NCI-H345 treated with DMSO at 0.1 percent for 48 hours (cell line): Measurements from ENCODE around the gene OR52I1.
A peak's percentile ranks its signal among the peaks of the same experiment; 100 is the strongest.

Source experiments
- DNase-seq: peaks from one replicate; lab custom pipeline; 2025; ENCODE audit not compliant: unreplicated experiment; lab: John Stamatoyannopoulos, UW

OR52I1 gene, protein sequence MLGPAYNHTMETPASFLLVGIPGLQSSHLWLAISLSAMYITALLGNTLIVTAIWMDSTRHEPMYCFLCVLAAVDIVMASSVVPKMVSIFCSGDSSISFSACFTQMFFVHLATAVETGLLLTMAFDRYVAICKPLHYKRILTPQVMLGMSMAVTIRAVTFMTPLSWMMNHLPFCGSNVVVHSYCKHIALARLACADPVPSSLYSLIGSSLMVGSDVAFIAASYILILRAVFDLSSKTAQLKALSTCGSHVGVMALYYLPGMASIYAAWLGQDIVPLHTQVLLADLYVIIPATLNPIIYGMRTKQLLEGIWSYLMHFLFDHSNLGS

DNA sequence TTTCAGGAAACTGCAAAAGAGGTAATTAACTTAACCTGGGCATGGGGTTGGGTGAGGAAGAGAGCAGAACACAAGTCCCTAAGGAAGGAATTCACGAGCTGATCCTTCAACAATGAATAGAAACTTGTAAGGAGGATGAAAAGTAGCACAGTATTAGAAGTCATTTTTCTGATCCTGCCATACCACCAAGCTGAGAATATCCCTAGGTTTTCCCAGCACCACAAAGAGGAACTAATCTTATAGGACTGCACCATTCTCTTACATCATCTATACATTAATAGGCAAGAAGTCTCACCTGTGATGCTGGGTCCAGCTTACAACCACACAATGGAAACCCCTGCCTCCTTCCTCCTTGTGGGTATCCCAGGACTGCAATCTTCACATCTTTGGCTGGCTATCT, at the start of gene OR52I1:
Gene OR52I1, plus strand, starts transcription at position 301 of the 400 bp plus-strand sequence. Its CDS starts 0 bp downstream, at position 301.
- DNase-seq, result no peak

DNA sequence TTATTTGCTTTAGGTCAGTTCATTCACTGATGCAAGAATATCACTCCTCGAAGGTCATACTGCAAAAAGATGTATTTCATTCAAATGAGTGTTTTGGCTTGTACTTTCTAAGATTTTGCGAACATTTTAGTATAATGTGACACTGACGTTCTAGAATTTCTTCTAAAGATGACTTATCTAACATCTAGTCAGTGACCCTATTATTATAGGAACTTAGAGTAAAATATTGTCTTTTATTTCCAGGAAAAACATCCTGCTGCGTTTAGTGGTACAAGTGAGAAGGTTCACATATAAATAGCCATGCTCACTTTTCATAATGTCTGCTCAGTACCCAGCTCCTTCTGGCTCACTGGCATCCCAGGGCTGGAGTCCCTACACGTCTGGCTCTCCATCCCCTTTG, 48.9 kb upstream of the OR52I1 start, which contains the start of gene OR52M1:
Gene OR52M1, plus strand, starts transcription at position 301 of the 400 bp plus-strand sequence. Its CDS starts 0 bp downstream, at position 301.
- no peak for DNase-seq

DNA sequence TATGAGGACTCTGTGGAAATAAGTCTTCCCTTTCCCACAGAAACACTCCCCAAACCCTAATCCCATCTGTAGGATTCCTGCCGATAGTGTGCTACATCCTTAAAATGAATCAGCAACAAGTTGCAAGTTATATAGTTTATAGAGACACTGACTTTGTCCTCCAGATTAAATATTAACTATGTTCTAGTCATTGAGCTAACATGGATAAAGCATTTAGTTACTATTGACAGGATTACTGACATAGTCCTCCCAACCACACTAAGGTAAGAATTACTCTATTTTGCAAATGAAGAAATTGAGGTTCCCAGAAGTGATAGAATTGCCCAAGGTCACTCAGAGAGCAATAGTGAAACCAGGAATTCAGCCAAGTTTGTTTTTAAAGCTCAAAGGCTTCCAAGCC, 47.0 kb upstream of the OR52I1 start:
- no peak for DNase-seq

DNA sequence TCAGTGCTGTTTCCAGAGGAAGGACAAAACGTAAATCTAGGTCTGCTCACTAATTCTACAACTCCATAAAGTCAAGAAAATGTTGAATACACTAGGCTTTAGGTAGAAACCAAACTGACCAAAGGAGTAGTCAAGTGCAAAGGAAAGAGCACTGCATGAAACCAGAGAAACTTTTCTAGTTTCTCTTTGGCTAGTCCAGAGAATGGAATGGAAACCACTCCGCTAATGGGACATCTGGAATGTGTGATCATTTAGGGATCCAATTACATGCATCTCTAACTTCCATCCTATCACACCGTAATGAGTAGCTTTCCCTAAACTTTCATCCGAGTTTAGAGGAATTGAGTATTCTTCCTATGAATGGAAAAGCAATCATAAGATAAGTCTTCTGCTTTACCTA, 46.4 kb upstream of the OR52I1 start:
- DNase-seq, result no peak

DNA sequence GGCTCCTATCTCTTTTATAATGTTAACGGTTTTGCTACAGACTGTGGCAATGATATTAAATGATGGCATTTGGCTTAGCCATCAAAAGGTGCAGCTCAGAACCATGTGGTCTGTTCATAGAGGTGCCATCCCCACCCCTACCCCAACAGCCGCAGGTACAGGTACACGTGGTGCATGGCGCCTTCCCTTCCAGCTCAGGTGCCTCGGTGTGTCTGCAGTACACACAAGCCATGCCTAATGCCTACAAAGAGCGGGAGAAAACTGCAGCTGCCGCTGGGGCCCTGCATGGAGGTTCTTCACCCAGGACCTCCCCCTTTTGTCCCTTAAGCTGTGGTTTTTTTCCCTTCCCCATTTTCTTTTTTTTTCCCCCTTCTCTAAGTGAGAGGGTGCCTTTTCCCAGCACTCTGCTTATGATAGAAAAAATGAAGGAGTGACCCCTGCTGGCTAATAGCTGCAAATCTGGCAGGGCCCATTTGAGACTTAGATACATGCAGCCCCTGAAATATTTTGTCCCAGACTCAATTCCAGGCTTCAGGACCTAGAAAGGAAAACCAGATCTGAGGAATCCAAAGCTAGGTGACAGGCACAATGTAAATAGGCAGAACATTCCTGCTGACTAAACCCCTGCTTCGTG, 42.4 kb upstream of the OR52I1 start:
- DNase-seq, result no peak

DNA sequence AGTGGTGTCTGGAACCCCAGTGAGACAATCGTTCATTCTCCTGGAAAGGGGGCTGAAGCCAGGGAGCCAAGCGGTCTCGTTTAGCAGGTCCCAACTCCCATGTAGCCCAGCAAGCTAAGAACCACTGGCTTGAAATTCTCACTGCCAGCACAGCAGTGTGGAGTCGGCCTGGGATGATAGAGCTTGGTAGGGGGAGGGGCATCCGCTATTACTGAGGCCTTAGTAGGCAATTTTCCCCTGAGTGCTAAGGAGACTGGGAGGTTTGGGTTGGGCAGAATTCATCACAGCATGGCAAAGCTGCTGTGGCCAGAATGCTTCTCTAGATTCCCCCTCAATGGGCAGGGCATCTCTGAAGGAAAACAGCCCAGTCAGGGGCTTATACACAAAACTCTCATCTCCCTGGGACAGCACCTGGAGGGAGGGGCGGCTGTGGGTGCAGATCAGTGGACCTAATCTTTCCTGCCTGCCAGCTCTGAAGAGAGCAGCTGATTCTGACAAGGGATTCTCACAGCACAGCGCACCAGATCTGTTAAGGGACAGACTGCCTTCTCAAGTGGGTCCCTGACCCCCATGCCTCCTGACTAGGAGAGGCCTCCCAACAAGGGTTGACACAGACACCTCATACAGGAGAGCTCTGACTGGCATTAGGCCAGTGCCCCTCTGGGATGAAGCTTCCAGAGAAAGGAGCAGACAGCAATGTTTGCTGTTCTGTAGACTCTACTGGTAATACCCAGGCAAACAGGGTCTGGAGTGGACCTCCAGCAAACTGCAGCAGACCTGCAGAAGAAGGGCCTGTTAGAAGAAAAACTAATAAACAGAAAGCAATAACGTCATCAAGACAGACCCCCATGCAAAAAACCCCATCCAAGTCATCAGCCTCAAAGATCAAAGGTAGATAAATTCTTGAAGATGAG, 34.1 kb upstream of the OR52I1 start:
- DNase-seq, result no peak

DNA sequence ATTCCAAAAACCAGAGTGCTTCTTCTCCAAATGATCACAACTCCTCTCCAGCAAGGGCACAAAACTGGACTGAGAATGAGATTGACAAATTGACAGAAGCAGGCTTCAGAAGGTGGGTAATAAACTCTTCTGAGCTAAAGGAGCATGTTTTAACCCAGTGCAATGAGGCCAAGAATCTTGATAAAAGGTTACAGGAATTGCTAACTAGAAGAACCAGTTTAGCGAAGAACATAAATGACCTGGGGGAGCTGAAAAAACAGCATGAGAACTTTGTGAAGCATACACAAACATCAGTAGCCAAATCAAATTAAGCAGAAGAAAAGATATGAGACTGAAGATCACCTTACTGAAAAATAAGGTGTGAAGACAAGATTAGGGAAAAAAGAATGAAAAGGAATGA, 33.4 kb upstream of the OR52I1 start:
- no peak for DNase-seq

DNA sequence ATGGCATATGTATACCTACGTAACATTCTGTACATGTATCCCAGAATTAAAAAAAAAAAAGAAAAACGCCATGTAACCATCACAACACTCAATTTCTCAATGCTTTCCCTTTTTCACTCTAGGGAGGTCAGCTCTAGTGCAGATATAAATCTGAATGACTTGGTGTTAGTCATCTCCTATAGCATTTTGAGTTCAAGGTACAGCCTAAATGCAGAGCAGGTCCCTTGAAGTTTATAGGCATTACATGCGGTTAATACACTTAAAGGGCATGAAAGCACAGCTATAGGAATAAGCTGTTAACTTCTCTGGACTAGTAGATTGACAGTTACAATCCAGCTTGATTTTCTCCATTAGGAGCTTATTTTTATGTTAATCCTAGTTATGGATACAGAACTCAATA, 28.5 kb upstream of the OR52I1 start:
- no peak for DNase-seq

DNA sequence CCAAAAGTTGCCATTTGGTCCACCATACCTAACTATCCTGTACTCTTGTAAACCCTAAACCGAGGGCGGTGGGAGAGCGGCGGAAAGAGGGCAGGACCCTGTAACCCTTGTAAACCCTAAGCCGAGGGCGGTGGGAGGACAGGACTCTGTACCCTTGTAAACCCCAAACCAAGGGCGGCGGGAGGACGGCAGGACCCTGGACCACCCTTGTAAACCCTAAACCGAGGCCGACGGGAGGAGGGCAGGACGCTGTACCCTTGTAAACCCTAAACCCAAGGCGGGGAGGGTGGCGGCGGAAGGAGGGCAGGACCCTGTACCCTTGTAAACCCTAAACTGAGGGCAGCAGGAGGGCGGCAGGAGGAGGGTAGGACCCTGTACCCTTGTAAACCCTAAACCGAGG, 24.8 kb upstream of the OR52I1 start:
- no peak for DNase-seq

DNA sequence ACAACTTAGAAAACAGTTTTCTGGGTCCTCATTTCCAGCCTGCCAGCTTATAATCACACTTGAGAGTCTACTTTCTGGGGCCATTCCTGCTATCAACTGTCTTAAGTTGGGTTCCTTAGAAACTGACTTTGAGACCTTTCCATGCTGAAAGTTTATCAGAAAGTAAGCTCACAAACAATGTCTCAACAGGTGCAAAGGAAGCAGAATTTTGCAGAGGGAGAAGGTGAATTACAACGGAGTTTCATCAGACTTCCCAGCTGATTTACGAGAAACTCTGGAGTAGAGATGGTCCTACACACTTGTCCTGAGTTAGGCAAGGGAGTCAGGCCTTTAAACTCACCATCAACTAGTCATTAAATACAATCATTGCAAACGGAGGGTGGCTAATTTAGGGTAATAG, 17.0 kb upstream of the OR52I1 start:
- no peak for DNase-seq

DNA sequence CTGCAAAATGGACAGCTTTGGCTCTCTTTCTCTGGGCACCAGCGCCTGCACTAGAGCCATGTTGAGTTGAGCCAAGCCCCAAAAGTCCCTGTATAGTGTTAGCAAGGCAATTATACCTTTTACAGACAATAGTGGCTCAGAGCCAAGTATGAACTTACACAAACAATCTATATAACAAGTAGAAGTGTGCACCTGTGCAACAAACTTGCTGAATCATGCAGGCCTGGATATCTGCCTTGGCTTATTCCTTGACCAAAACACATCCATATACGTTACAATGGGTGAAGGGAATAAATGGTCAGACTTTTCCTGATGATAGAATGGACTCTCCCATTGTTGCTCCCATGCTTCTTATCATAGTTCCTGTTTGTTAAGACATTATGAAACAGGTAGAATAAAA, 16.1 kb upstream of the OR52I1 start:
- peak; percentile 4 for DNase-seq

DNA sequence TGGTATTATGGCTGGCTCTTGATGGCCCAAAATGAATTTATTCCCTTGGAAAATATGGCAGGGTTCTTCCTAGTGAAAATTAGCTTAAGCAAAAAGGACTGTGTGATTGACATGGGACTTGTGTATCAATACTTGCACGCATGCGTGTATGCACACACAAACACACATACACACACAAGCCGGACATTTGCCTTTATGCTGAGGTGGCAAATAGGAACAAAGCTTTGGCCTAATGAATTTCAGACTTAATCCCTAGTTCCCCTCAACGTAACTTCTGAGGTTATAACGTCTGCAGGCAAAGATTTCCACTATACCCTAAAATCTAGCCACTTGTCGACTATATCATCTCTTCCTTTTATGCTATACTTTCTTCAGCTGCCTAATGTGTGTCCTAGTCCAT, 15.2 kb upstream of the OR52I1 start:
- no peak for DNase-seq

DNA sequence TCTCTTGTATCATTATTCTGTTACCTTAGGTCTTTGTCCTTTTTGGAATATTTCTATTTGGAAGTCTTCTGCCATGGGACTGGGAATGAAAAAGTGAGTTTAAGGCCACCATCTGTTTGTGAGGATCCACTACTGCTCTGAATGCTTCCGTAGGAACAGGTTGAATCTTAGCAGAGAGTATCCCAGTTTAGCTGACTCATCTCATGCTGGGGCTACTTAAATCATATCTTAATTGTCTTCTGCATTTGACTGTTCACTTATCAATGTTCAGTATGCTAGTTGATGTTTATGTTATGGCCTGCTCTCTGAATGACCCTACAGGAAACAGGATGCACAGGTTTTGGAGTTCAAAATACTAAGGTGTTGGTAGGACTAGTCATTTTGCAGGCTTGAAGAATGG, 13.7 kb upstream of the OR52I1 start:
- DNase-seq, result no peak

DNA sequence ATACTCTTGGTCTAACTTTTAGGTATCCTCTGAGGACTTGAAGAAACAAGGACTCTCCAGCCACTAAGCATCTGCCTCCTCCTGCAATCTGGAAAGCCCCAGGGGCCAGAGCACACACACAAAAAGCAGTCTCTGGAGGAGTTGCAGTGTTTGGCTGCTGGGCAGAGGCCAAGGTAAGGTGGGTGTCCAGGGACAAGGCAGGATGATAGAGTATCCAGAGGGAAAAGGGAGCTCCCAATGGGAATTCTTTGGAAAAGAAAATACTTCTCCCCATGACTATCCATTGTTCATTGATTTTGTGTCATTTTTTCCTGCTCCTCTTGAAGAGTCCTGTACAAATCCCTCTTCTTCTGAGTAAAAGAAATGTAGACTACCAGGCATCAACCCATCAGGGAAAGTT, 12.4 kb upstream of the OR52I1 start, which contains the start of gene OR52I2:
Gene OR52I2, plus strand, starts transcription at position 301 of the 400 bp plus-strand sequence.
- no peak for DNase-seq

DNA sequence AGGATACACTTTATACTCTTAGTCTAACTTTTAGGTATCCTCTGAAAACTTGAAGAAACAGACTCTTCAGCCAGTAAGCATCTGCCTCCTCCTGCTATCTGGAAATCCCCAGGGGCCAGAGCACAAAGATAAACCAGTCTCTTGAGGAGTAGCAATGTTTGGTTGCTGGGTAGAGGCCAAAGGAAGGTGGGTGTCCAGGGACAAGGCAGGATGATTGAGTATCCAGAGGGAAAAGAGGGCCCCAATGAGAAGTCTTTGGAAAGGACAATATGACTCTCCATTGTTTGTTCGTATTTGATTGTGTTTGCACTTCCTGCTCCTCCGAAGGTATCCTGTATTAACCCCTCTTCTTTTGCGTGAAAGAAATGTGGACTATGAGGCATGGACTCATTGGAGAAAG, 4.8 kb upstream of the OR52I1 start:
- DNase-seq, result no peak

DNA sequence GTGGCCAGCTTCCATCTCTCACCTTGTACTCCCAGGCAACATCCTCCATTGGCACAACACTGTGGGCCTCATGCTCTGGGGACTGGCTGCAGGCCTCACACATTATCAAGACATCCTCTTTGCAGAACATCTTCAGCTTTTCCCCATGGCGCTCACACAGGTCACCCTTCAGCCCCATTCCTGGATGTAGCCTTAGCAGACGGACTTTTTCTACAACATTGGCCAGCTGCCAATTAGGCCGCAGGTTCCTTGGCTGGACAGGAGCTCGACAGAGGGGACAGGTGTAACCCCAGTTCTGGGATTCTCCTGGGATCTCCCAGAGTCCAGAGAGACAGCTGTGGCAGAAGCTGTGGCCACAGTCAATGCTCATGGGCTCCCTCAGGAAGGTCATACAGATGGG, 11.2 kb downstream of the OR52I1 start:
- DNase-seq, result no peak

DNA sequence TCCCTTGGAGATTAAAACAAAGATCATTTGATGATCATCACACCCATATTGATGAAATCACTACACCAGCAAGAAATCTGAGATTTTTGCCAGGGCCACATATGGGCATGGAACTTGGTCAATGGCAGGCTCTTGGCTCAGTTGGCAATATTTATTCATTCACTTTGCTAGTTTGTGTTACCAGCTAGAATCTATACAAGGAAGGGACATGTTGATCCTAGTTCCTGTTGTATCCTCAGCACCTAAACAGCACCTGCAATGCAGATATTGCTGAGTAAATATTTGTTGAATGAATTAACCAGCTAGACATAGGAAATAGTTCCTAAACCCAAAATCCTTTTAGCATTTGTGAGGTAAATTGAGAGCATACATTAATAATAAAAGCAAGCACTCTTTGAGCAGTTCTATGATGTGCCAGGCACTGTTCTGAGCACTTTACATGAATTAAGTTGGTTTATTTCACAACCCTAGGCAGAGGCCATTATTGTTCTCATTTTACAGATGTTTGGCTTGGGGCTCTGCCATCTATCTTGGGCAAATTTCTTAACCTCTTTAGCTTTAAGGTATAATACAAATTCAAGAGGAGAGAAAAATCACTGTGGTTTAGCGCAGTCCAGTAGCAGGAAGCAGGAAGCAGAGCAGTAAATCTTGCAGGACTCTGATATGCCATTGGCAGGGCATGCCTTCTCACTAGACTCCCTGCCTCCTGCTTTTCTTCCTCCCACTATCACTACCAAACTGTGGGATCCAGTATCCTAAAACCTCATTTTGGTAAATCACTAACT, 12.6 kb downstream of the OR52I1 start:
- peak; percentile 40 for DNase-seq

DNA sequence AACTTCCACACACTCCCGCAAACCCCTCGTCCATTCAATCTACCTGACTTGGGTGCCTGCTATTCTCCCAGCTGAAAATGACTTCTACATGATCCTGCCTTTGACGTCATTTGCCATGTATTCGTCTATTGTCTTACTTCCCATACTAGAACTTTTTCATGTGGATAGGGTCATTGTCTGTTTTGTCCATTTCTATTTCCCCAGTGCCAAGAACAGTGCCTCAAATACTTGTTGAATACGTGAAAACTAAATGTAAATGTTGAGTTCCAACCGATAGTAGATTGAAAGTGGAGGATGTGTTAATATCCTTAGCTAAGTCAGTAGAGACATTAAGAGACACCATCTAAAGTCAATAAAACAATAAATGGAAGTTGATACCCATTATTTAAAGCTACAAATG, 13.3 kb downstream of the OR52I1 start:
- DNase-seq, result no peak

DNA sequence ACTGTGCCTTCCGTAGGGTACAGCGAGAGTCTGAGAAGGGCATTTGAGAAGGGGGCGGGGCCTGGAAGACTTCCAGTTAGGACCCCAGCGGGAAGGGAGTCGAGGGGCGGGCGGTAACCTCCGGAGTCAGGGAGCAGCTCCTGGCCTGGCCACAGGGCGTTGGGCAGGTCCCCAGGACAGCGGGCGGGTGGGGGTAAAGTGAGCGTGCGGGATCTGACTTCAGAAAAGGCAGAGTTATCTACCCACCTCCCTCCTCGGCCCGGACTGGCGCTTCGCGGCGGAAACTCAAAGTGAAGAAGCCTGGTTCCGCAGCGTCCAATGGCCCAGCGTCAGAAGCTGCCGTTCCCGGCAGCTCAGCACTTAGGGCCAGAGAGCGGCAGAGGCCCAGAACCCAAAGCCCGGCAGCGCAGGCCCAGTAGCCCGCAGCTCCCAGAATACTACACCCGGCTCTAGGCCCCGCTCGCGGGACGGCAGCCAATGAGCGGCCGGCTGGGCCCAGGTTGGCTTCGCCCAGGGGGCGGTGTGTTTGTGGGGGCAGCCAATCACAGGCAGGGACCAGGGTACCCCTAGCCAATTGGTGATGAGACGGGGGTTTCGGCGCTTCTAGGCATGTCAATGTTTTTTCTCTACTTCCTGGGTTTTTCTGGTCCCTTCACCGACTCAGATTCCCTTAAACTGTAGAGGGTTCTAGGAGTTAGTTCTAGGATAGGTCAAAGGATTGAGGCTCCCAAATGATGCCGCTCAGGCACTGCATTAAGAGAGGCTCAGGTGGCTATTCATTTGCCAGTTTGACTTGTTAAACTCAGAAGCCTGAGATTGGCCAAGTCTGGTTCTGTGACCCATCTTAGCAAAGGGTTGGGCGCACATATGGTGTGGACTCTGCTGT, 14.2 kb downstream of the OR52I1 start, which contains the start of gene TRIM68:
Gene TRIM68, minus strand, starts transcription at position 451 of the 886 bp plus-strand sequence. CDS start 2,727 bp downstream, outside the sequence.
- peak; percentile 30 for DNase-seq
